ENCODE results near the gene ALOX5AP.
A peak's percentile ranks its signal among the peaks of the same experiment; 100 is the strongest.

ALOX5AP gene

DNA sequence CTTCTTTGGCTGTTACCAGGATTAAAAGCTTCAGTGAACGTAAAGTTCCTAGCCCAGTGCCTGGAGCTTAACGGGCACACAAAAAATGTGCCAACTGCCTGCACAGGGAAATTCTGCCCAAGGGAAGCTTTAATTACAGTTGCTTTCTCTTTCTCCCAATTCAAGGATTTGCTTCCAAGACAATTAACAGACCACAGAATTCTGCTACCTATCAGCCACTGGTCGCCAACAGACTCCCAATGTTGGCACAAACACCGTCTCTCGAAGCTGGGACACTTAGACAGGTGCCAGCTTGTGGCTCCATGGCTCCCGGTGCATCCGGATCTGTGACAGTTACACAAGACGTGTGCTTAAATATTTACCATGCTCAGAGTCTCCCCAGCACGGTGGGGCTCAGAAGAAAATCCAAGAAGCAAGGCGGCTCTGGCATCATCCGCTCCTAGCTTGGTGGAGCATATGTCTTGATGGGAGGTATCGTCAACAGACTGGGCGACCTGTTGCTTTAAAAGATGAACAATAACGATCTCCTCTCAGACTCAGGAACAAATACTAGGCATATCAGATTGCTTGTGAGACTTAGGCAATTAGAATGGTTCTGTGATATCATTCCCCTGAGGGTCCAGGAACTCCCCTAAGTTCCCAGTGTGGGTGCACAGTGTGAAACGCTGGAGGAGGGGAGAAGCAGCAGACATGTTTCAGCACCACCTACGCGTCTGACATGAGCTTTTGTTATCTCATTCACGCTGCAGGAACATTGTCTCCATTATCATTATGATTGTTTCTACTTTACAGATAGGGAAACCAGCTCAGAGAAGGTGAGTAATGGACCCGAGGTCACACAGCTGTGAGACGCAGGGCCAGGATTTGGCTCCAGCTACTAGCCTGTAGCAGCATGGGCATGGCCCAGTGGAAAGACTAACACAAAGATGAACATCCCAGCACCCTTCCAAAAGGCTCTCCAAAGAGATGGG, 61.6 kb downstream of the ALOX5AP start:
- DNase-seq: no peak
- no peak for TF ChIP-seq POLR2A (IDR thresholded peaks at IDR 0.05; ENCODE audit: low read length)
- no peak for TF ChIP-seq GATA1 (IDR thresholded peaks at IDR 0.05; ENCODE audit: low read depth, low read length)

DNA sequence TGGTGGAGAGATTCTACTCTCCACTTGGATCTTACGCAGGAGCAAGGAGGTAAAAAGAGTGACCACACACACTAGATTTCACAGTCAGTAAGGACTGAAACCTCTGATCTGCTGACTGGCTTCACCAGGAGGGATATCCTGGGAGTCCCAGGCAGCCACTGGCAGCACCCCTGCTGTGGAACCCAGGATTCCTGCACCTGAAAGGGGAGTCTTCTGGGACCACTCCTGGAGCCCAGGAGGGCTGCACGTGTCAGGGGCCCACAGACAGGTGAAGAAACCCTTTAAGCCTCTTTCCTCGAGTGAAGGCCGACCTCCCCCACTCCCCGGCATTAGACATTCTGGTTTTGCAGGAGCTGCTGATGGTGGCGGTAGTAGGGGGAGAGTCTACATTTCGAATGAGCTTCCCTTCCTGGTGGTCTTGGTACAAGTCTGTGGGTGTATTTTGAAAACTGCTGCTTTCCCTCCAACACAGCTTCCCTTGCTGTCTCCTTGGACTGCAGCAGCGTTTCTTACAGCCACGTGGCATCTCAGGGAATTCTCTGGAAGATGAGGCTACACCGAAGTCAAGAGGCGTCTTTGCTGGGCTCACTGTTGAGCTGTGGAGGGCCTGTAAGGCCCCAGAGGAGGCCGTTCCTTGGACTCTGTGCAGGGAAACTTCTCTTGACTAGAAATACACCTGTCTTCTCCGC, 62.6 kb downstream of the ALOX5AP start:
- no peak for DNase-seq
- TF ChIP-seq POLR2A (IDR thresholded peaks at IDR 0.05; ENCODE audit: low read length) (no peak), GATA1 (IDR thresholded peaks at IDR 0.05; ENCODE audit: low read depth, low read length) (no peak)

DNA sequence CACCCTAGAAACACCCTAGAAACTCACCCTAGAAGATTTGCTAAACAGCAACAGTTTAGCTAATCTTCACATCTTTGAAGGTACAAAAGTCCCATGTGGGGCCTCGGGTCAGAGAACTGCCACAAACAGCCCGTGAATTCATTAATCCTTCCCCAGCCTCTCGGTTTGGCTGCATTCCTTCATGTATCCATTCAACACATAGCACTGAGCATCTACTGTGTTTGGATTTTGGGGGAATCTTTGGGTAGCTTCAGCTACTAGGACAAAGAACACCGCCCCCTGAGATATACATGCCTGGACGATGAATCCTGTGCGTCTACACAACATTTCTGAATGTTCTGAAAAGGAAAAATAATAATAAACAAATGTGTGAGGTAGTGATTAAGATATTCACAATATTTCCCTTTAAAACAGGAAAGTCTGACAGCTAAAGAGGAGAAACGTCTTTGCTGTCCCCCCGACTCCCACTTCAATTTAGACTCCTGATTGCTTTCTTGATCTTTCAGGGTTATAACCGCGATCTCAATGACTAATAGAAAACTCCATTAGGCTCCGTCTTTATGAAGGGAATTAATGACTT, 63.5 kb downstream of the ALOX5AP start:
- DNase-seq: no peak
- TF ChIP-seq POLR2A (IDR thresholded peaks at IDR 0.05; ENCODE audit: low read length) (no peak), GATA1 (IDR thresholded peaks at IDR 0.05; ENCODE audit: low read depth, low read length) (no peak)

DNA sequence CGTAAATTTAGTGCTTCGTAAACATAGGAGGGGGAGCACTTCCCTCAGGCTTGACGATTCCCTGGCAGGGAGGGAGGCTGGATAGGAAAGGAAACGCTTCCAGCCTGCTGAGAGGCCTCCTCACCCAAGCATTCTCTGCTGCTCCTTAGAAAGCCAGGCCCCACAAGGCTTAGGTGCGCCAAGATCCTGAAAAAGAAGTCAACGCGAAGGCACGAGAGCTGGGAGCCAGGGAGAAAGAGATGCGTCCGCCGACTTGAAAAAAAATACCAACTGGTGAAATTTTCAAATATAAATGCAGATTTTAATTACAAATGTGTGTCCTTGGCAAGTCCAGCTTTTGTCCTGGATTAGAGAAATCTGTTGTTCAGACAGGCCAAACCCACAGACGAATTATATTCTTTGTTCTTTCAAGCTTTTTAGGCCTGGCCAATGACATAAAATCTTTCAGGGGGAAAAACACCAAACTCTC, 64.0 kb downstream of the ALOX5AP start:
- TF ChIP-seq GATA1 (IDR thresholded peaks at IDR 0.05; ENCODE audit: low read depth, low read length) (no peak), POLR2A (IDR thresholded peaks at IDR 0.05; ENCODE audit: low read length) (no peak)
- DNase-seq: no peak

DNA sequence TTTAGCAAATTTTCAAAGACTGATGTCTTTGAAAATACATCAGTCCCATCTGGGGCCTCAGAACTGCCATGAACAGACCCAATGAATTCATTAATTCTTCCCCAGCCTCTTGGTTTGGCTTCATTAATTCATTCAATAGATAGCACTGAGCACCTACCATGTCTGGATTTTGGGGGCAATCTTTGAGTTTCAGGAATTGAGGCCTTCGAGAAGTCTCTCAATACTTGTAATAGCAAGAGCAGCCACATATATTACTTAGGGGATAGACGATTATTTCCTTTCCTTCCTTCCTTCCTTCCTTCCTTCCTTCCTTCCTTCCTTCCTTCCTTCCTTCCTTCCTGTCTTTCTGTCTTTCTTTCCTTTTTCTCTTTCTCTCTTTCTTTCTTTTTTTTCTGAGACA, 64.8 kb downstream of the ALOX5AP start:
- DNase-seq: no peak
- no peak for TF ChIP-seq GATA1 (IDR thresholded peaks at IDR 0.05; ENCODE audit: low read depth, low read length)
- TF ChIP-seq POLR2A (IDR thresholded peaks at IDR 0.05; ENCODE audit: low read length): no peak

DNA sequence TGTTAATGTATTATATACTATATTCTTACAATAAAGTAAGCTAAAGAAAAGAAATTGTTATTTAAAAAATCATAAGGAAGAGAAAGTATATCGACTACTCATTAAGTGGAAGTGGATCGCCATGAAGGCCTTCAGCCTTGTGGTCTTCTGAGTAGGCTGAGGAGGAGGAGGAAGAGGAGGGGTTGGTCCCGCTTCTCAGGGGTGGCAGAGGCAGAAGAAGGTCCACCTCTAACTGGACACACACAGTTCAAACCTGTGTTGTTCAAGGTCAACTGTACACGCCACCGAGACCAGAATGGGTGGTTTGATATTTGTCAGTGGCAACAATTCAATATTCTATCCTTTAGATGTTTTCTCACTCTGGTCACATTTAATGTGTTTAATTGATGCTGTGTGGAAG, 67.2 kb downstream of the ALOX5AP start:
- TF ChIP-seq GATA1 (IDR thresholded peaks at IDR 0.05; ENCODE audit: low read depth, low read length) (no peak), POLR2A (IDR thresholded peaks at IDR 0.05; ENCODE audit: low read length) (no peak)
- DNase-seq: no peak

DNA sequence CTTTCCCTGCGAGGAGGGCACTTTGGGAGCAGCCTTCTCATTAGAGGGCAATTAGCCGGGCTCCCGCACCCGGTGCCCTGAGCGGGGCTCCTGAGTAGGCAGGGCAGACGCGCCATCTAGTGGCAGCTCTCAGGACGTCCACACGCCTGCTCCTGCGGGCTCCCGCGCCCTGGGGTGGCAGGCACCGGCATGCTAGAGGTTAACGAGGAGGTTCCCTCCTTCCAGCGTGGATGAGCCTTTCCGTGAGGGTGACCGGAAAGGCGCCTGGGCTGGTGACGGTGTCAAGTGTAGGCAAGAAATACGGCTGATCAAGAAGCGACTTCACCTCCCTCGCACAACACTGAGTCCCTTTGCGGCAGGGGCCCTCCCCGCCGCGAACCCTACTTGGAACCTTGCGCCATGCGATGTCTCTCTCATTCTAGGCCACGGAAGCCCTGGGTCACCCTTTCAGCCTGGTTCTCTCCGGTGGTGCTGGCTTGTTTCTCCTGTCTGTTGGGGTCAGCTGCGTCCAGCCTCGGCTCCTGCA, 67.7 kb downstream of the ALOX5AP start:
- TF ChIP-seq POLR2A (IDR thresholded peaks at IDR 0.05; ENCODE audit: low read length) (no peak), GATA1 (IDR thresholded peaks at IDR 0.05; ENCODE audit: low read depth, low read length) (no peak)
- peak; percentile 73 to 85 for DNase-seq

DNA sequence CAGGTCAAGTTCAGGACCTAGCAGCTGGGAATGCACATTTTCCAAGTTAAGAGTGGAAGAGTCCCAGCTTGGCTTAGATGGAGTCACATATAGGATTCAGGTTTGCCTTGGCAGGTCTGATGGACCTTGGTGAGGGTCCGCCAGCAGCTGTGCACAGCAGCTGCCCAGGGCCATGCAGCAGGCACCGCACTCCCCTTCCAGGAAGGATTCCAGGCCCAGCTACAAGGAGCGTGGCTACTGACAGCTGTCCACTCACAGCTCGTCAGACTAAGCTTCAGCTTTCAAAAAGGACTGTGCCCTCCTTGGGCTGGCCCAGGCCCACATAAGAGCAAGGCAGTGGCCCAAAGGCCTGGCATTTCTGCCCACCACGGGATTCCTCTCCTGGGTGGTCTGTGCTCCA, 68.4 kb downstream of the ALOX5AP start:
- no peak for TF ChIP-seq GATA1 (IDR thresholded peaks at IDR 0.05; ENCODE audit: low read depth, low read length)
- TF ChIP-seq POLR2A (IDR thresholded peaks at IDR 0.05; ENCODE audit: low read length): no peak
- no peak for DNase-seq

DNA sequence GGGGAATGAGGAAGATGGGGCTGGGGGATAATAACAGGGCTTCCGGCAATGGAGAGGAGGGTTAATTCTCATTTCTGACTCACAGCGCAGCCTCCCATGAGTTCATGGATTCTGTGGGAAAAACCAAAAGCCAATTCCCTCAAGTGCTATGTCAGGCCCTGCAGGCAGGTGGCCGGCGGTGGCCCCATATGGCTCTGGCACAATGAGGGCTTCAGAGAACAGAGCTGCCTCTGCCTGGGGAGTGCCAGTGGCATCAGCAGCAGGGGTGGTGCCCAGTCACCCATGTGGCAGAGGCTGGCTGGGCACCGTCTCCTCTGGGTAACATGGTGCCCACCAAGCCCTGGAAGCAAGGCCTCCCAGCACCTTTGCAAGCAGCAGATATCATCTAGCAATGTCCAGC, 69.1 kb downstream of the ALOX5AP start:
- DNase-seq: no peak
- TF ChIP-seq GATA1 (IDR thresholded peaks at IDR 0.05; ENCODE audit: low read depth, low read length) (no peak), POLR2A (IDR thresholded peaks at IDR 0.05; ENCODE audit: low read length) (no peak)

DNA sequence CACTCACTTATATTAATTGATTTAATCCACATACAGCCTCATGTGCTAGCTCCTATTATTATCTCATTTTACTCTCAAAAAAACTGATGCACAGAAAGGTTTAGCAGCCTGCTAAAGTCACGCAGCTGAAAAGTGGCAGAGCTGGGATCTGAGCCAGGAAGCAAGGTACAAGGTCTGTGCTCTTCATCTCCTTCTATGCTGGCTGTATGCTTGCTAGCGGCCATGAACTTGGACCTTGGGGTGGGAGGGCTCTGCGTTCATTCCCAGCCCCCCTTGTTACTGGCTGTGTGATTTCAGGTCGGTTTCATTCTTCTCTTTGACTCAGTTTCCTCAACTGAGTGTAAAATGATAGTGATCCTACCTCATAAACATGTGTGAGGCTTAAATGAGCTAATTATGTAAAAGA, 69.8 kb downstream of the ALOX5AP start:
- DNase-seq: no peak
- TF ChIP-seq POLR2A (IDR thresholded peaks at IDR 0.05; ENCODE audit: low read length) (no peak), GATA1 (IDR thresholded peaks at IDR 0.05; ENCODE audit: low read depth, low read length) (no peak)

DNA sequence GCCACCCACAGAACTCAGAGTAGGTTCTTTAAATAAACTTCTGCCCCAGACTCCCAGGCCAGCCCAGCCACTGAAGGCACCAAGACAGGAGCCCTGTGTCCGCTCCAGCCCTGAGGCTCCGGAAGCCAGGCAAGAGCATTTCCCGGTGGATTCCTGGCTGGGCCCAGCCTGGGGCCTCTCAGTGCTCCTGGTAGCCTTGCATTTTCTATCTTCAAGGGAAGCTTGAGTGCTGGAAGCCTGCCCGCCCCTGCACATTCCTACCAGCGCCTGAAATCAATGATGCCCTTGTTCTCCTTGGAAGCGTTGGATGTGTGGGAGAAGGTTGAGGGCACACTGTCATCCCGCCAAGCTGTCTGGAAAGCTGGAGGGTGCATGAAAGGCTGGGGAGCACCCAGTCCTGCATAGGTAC, 70.3 kb downstream of the ALOX5AP start:
- no peak for DNase-seq
- no peak for TF ChIP-seq POLR2A (IDR thresholded peaks at IDR 0.05; ENCODE audit: low read length)
- TF ChIP-seq GATA1 (IDR thresholded peaks at IDR 0.05; ENCODE audit: low read depth, low read length): no peak

DNA sequence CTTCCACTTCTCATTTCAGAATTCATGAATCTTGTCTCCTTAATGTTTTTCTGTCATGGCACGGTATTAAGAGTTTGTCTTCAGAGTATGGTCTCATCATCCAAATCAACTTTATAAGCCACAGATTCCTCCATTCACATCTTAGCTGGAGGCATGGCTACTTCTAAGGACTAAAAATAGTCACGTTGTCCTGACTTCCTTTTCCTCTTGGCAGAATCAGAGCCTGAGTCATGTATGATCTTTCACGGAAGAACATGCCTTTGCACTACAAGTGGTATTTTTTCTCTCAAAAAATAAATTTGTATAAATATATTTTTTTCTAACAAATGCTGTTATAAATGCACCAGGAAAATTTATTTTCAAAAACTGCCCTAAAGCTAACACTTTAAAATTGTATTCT, 71.4 kb downstream of the ALOX5AP start:
- no peak for DNase-seq
- TF ChIP-seq GATA1 (IDR thresholded peaks at IDR 0.05; ENCODE audit: low read depth, low read length) (no peak), POLR2A (IDR thresholded peaks at IDR 0.05; ENCODE audit: low read length) (no peak)

DNA sequence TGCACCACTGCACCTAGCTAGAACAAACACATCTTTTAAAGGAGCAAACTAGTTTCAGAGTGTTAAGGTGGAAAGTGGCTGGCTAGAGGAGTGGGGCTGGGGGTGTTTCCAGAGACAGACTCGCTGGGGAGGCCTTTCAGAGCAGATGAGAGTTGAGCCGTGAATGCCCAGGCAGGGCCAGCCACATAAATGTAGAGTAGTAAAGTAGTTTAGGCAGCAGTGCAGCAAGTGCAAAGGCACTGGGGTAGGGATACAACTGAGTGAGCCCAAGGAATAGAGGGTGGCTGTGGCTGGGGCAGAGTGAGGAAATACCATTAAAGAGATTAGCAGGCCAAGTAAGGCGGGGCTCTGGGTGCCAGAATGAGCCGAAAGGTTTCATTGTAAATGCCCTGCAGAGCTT, 72.0 kb downstream of the ALOX5AP start:
- no peak for TF ChIP-seq GATA1 (IDR thresholded peaks at IDR 0.05; ENCODE audit: low read depth, low read length)
- TF ChIP-seq POLR2A (IDR thresholded peaks at IDR 0.05; ENCODE audit: low read length): no peak
- DNase-seq: no peak

DNA sequence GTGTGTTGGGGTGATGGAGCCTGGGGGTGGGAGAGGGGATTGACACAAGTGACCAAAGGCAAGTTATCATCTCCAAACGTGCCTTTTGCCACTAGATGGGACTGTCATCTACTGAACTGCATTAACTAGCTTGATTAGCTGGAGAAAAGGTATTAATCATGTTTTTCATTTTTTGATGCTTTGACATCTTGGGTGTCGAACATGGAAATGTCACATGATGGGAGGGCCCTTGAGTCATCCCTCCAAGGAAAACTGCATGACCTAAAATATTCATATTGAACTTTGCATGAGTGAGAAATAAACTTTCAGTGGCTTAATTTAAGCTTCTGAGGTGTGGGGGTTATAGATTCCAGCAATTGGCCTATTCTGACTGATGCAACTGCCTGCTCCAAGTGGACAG, 73.3 kb downstream of the ALOX5AP start:
- TF ChIP-seq GATA1 (IDR thresholded peaks at IDR 0.05; ENCODE audit: low read depth, low read length): no peak
- no peak for TF ChIP-seq POLR2A (IDR thresholded peaks at IDR 0.05; ENCODE audit: low read length)
- DNase-seq: no peak
